OCI-LY7 (cell line): ENCODE results near the gene LRP1-AS.

ENCODE experiments used
- CTCF ChIP-seq: fragments of 200-600 bp; sonication (generic); conservative IDR thresholded peaks from 2 replicates; pipeline ENCODE4 v1.5.1; 2014; ENCODE audit warnings: mild to moderate bottlenecking, antibody characterized with exemption, low read length, moderate library complexity, mixed read lengths
- EZH2phosphoT487 ChIP-seq: fragments of 200-600 bp; sonication (generic); IDR thresholded peaks from 2 replicates; pipeline ENCODE4 v1.6.1; 2018; ENCODE audit warnings: low read depth, borderline replicate concordance, mild to moderate bottlenecking, mixed run types, antibody characterized with exemption, low read length, moderate library complexity, mixed read lengths

- no peak for TF ChIP-seq CTCF
- TF ChIP-seq EZH2phosphoT487 = no peak
Observed at GRCh38 chr12:57129321-57129842, 18.0 kb downstream of the LRP1-AS start.
